ENCODE measurements around the gene QRSL1.
A peak's percentile ranks its signal among the peaks of the same experiment; 100 is the strongest.
"Not testable (repeated sequence)": the region's sequence is repeated elsewhere in the genome, so short reads cannot be mapped to it uniquely, and the experiment has no call there.

The QRSL1 gene

DNA sequence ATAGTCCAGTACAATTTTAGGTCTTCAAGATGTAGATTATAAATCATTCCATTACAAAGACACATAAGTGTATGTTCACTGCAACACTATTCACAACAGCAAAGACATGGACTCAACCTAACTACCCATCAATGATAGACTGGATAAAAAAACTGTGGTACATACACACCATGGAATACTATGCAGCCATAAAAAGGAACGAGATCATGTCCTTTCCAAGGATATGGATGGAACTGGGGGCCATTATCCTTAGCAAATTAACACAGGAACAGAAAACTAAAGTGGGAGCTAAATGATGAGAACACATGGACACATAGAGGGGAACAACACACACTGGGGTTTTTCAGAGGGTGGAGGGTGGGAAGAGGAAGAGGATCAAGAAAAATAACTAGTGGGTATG, 6.3 kb upstream of the QRSL1 start:
- DNase-seq = no peak

DNA sequence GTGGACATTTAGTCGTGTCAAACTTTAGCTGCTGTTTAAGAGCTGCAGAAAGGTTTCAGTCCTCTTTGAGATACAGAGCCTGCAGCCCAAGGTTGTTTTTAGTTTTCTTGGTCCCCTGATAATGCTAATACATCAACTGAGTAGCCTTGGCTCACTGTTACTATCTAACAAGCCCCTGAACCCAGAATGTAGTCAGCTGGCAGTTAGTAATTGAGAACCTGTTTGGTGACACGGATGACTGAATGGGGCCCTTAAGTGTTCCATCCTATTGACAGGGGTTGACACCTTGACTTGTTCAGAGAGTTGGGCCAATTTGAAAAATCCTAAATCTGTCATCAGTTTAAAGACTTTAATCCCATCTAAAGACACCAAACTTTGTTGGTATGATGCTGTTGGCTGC, 2.9 kb upstream of the QRSL1 start:
- DNase-seq = peak; percentile 1

DNA sequence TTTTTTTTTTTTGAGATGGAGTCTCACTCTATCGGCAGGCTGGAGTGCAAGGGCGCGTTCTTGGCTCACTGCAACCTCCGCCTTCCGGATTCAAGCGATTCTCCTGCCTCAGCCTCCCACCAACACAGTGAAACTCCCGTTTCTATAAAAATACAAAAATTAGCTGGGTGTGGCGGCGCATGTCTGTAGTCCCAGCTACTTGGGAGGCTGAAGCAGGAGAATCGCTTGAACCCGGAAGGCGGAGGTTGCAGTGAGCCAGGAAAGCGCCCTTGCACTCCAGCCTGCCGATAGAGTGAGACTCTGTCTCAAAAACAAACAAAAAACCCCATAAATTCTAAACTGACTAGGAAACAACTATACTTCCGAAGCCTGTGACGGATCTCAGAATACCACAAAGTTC, 1.6 kb upstream of the QRSL1 start:
- not testable (repeated sequence) for DNase-seq

DNA sequence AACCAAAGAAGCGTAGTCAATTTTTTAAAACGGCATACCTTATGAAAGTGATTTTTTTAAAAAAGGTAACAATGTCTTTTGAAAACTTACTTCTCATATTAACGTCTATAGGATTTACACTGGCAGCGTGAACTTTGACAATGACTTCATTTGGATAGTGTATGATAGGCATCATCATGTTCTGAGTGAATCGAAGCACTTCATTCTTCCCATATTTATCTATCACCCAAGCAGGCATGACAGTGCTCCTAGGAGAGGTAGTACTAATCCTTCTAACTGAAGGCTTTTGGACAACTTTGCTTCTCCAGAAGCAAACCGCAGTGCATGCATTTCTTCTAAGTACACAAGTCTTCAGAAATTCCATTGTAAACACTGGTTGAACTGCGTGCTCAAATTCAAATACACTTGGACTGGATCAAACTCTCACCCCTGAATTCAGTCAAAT, 698 bp upstream of the QRSL1 start:
- DNase-seq = peak; percentile 16

DNA sequence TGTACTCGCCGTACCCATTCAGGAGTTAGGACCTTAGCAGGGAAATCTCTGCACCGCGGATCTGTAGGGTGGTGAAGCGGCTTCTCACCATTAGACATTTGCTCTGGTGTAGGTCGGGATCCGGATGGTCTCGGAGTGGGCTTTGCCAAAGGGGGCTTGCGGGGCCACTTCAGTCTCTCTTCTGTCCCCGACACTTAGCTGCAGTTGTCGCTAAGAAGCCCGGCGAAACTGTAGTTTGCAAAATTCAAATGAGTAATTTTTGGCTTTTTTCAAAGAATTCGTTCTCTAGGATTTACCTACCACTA, 433 bp downstream of the QRSL1 start:
- DNase-seq = no peak

DNA sequence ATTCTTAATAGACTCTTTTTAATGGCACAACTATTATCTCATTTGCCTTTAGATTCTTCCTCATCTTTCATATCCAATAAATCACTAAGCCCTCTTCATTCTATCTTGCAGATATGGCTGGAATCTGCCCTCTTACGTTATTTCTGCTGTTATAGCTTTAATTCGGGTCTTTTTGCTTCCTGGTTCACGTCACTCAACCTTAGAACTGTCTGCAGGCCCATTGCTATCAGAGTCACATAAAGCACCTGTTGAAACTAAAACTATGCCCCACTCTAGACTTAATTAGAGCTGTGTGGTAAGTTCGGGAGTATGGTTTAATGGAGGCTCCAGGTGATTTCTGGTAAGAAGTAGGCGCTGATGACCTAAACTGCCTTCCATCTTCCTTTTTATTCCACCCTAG, 988 bp downstream of the QRSL1 start:
- DNase-seq = no peak

DNA sequence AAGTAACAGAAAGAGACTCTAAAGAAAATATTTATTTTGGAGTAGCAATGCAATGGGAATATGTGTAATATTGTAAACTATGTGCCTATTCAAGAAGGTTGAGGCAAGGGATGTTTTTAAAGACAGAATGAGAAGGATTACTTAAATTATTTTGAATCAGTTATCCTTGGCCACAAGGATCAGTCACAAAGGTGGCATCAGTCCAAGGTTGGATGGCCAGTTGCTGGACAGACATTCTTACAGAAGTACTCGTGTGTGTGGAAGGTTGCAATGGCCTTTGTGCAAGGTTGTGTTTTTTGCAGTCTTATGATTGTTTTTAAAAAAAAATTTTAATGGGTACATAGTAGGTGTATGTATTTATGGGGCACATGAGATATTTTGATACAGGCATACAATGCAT, 2.0 kb downstream of the QRSL1 start:
- DNase-seq = no peak

DNA sequence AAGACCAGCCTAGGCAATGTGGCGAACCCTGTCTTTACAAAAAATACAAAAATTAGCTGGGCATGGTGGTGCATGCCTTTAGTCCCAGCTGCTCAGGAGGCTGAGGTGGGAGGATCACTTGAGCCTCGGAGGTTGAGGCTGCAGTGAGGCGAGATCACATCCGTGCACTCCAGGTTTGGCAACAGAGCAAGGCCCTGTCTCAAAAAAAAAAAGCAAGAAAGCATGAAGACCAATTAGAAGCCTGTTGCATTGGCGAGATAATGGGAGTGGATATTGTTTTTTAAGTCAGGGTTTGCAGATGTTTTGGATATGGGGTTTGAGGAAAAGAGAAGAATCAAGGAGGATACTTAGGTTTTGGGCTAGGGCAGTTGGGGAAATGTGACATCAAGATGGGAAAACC, 5.2 kb downstream of the QRSL1 start:
- no peak for DNase-seq

DNA sequence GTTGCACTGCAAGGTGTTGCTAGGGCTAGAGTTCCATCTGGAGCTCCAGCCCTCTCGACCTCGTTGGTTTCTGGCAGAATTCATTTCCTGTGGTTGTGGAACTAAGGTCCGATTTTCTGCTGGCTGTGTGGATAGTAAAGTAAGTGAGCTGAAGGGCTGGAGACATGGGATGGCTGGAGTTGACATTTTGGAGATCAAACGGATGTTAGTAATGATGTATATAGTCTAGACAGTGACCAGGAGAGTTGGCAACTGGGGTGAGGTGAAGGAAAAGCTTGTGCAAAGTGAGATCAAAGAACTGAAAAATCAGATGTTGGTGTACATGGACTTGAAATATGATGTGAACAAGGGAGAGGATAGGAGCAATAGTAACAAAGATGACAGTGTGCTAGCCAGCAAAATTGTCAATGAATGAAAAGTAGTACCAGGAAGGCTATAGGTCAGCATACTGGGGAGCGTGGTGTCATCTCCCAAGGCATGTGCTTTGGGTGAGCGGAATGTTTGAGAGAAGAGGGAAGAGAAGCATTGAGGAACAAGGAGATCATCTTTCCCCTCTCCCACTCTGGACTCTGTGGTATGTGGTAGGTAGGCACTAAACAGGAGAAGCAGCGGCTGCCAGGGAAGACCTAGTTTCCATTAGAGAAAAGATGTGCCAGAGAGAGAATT, 7.8 kb downstream of the QRSL1 start:
- no peak for DNase-seq

DNA sequence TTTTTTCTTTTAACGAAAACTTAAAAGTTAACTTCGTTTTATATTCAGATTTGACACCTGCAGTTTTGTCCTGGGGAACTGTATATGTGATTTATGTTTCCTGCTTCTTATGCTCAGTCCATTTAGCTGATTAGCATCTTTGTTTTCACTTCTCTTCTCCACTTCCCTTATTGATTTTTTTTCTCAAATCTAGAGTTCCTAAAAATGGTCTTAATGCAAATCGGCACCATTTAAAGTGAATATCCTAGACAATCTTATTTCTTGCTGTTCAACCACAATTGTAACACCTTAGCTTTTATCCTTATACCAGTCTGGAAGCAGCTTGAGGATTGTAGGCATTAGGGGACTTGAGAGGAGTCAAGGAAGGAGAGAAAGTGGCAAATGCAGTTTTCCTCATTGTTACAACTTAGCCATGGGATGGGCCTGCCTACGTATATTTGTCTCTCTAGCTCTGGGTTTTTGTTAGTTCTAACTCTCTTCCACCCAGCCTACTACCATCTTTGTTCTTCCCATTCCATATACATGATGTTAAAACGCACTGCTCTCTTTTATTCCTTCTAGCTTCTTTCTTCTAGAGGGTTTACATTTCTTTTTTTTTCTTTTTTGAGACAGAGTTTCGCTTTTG, 8.5 kb downstream of the QRSL1 start:
- DNase-seq = no peak

DNA sequence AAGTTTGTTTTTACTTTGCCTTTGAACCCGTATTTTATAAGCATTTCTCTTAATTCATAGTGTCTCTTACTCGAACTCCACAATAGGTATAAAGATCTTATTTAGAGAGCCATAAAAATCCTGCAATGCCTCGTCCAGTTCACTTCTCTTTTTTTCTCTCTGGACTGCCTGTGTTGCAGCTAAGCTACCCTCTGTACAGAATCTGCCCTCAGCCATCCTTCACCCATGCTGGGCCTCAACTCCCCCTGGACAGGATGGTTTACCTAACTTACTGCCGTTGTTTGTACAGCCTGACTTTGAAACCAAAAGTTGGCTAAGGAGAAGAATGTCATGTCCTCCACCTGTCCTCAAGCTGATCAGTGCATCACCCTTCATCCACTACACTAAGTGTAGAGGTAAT, 10.4 kb downstream of the QRSL1 start:
- no peak for DNase-seq

DNA sequence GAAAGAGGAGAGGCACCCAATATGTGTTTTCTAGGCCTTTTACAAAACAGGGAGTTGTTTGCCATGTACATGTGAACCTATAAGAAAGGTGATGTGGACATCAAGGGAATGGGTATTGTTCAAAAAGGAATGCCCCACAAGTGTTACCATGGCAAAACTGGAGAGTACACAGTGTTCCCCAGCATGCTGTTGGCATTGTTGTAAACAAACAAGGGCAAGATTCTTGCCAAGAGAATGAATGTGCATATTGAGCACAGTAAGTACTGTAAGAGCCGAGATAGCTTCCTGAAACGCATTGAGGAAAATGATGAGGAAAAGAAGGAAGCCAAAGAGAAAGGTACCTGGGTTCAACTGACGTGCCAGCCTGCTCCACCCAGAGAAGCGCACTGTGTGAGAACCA, 13.1 kb downstream of the QRSL1 start:
- no peak for DNase-seq

DNA sequence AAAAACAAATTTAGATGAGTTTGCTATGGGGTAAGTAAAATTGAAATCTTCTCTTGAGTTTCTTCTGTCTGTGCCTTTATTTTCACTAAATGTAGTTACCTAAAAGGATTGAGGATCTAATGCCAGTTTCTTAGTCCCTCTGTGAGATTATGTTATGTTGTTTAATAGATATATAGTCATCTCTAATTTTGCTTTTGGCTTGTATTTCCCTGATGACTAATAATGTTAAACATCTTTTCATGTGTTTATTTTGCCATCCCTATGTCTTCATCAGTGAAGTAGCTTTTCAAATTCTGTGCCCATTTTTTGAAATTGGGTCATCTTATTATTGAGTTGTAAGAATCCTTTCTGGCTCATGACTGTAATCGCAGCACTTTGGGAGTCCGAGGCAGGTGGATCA, 13.7 kb downstream of the QRSL1 start:
- no peak for DNase-seq

DNA sequence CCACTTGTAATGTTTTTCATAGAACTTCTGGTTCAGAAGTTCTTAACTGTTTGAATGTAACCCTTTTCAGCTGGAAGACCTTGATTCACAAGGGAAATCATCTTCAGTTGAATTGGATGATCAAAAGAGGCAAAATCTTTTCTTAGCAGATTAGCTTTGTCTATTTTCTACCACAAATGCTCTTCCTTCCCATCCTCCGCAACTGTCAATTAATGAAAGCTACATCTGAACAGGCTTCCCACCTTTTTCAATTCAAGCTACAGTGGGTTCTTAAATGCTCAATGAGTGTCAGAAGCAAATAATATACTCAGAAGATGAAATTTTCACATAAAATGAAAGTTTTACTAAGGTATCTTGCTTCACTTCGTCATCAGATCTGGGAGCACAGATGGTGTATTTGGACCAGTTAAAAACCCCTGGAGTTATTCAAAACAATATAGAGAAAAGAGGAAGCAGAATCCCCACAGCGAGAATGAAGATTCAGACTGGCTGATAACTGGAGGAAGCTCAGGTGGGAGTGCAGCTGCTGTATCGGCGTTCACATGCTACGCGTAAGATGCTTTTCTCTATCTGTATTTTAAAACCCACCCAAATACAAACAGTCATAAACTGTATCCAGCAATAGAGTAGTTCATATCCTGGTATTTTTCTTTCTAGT, 19.4 kb downstream of the QRSL1 start:
- DNase-seq = no peak

DNA sequence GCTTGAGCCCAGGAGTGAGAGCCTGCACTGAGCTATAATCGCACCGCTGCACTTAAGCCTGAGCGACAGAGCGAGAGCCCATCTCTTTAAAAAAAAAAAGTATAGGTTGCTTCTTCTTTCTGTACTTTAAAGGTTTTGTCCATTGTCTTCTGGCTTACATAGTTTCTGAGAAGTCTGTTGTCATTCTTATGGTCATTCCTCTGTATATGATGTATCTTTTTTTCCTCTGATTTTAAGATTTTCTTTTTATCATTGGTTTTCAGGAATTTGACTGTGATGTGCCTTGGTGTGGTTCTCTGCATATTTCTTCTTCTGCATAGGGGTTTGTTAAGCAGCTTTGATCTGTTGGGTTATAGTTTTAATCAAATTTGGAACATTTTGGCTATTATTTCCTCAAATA, 29.1 kb downstream of the QRSL1 start:
- DNase-seq = no peak

DNA sequence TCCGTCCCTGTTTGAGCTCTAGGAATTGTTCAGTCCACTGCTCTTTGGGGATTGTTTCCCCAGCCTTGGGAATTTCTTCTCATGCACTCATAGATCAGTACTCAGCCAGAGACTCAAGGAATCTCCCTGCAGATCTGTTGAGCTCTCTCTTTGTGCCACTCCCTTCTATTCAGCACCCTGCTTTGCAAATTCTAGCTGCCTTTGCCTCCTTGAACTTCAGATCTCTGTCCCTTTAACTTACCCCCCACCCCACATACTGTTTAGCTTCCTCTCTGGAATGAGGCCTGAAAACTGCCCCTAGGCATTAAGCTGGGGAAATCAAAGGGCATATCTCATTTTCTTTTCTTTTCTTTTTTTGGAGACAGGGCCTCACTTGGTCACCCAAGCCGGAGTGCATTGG, 30.5 kb downstream of the QRSL1 start:
- no peak for DNase-seq

DNA sequence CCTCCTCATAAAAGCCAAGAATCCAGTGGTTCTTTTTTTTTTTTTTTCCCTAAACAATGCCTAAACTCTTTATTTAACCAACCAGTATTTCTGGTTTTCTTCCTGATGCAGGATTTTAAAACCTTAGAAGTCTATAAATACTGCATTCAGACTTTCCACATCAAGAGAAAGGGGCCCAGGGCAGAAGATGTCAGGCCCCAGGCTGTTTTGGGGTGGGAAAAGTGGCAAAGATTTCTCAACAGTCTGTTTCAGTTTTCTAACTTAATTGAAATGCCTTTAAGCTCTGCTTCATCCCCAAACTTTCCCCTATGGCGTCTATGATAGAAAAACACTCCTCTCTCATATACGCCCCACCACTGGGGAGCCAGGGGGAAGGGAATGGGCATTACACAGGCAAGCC, 33.1 kb downstream of the QRSL1 start:
- DNase-seq = no peak

DNA sequence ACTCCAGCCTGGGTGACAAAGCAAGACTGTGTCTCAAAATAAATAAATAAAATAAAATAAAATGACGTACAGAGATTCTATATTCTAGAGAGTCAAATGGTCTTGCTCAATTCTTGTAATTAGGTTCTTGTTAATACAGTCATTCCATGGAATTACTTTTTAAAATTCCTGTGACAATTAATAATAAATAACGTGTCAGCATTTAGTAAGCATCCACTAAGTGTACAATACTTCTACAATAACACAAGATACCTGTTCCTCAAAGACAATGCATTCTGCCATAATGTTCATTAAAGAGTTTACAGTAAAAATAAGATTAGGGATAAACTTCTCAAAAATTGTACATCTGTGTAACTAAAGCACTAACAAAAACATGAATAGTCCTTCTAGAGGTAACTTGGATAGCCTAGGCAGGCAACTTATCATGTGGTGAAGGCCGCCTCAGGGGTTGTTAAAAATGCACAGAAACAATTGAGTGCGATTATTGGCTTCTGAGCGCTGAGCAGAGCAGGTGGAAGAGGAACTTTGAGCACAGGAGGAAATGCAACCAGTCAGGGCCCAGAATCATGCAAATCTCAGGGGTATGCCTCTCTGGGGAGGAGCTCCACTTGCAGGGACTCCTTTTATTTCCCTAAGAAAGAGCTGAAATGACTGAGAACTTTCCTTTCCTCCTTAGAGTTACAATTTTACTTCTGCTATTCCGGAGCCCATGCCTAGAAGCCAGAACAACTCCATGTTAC, 37.1 kb downstream of the QRSL1 start:
- DNase-seq = no peak

DNA sequence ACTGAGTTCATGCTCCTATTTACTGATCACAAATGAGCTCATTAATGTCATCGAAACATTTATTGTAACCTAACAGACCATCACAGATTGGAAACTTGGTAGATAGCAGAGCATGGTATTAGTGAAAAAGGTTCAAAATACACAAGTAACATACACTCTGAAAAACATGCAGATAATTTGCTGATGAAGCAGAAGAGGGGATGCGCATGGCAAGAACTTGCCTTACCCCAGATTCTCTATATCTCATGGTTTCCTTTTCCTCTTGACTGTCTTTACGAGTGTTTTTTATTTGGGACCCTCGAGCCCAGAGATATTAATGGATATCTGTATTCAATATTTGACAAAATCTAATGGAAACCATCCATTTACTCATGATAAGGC, 37.6 kb downstream of the QRSL1 start:
- DNase-seq = no peak

DNA sequence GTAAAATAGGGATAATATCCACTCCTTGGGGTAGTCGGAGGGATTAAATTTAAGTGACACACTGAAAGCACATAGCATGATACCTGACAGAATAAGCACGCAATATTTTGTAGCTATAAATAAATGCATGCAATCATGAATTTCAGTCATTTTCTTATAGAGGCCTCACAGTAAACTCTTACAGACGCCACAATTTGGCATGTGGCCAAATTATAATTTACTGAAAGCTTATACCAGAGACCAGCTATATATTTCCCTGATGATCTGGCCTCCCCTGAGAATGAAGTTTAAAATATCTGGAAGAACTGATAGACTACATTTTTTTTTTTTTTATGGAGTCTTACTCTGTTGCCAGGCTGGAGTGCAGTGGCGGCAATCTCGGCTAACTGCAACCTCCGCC, 40.9 kb downstream of the QRSL1 start:
- DNase-seq = peak; percentile 12

DNA sequence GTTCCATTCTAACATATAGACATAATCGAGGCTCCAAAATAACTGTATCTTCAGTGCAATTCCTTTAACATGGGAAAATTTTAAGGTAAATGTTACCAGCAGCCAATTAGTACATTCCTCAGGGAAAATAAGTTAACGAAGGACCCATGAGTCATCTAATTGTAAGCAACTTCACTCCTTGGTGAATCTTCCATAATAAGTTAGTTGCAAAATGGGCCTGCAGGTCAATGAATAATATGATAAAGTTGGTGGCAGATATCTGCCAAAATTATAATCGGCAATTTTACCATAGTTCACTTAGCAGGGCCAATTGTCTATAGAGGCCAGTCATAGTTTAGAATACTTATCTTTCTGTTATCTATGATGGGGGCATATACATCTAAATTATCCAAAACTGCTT, 42.3 kb downstream of the QRSL1 start:
- DNase-seq = no peak

DNA sequence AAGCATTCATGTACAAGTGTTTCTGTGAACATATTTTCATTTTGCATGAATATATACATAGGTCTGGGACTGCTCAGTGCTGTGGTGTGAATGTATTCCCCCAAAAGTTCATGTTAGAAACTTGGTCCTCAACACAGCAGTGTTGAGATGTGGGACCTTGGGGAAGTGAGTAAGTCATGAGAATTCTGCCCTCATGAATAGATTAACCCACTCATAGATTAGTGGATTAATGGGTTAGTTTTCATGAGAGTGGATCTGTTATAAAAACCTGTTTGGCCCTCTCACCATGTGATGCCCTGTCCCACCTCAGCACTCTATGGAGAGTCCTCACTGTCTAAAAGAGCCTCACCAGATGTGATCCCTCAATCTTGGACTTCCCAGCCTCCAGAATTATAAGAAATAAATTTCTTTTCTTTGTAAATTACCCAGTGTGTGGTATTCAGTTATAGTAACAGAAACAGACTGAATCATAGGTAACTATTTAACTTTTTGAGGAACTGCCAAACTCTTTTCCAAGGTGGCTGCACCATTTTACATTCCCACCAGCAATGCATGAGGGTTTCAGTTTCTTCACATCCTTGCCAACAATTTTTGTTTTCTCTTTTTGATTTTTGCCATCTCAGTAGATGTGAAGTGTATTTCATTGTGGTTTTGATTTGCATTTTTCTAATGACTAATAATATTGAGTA, 45.3 kb downstream of the QRSL1 start:
- DNase-seq = no peak

DNA sequence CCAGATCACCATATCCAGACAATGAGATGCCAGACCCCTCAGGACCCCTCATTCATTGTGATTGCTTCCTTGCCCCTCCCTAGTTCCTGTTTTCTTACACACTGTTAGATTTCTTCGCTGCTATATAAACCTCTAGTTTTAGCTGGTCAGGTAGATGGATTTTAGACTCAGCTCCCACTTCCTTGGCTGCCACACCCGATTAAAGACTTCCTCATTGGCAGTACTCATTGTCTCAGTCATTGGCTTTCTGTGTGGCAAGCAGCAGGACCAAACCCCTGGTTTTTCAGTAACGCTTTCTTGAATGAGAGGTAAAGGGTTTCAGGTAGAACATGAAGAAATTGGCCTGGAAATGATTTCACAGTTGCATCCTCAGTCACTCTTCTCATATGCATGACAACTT, 47.9 kb downstream of the QRSL1 start:
- DNase-seq = no peak

DNA sequence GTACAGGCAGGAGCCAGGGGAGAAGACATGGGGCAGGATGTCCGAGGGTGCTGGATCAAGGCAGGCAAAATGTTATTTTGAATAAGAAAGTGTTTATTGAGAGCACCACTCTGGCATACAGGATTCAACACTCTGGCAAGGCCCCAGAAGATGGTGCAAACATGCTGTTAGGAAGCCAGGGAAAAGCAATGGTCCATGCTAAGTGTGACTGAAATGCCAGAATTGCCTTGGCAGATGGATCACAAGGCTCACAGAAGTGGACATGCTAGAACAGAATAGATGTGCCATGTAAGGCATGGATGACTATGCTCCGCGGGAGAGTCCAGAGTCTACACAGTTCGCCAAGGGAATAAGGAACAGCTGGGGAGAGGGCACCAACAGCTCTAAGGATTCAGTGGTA, 54.6 kb downstream of the QRSL1 start:
- no peak for DNase-seq

Measured in NCI-H82 (cell line).